ENCODE results near the gene CFAP77. TPM values are rescaled to one million over a fixed set of nuclear protein-coding genes. Genes with fewer than 3 reads are reported as not detected.

The CFAP77 gene
- total RNA-seq, 1 donor from 2014 or later: 0.36 TPM

GRCh38 chr9:132513416-132513815, 103.4 kb downstream of the CFAP77 start:
- DNase-seq (ENCODE audit: low read depth) (no peak), FAIRE-seq (no peak)
- Mint-ChIP-seq H3K27ac (ENCODE audit: unreplicated experiment) (no peak overlapping the region), H3K4me3 (ENCODE audit: unreplicated experiment) (no peak overlapping the region), H3K4me1 (ENCODE audit: low read depth, unreplicated experiment) (no peaks in the 10 kb centered on the region), H3K27me3 (ENCODE audit: low read depth, unreplicated experiment) (peaks cover 58% of the 10 kb centered on the region), H3K36me3 (ENCODE audit: low read depth, unreplicated experiment) (no peaks in the 10 kb centered on the region), H3K9me3 (ENCODE audit: unreplicated experiment) (no peaks in the 10 kb centered on the region)
- Histone ChIP-seq H3K36me3 (ENCODE audit: insufficient read depth, low read length) (no peaks in the 10 kb centered on the region), H4K20me1 (ENCODE audit: insufficient read depth, low read length) (no peaks in the 10 kb centered on the region), H3K9me3 (ENCODE audit: insufficient read depth, low read depth, low read length) (no peaks in the 10 kb centered on the region), H3K27ac (ENCODE audit: low read depth, low read length) (no peak overlapping the region), H3K4me2 (ENCODE audit: low read length) (no peak overlapping the region), H2AFZ (ENCODE audit: low read depth, low read length) (no peak overlapping the region), H3K4me3 (ENCODE audit: insufficient read depth, low read depth, low read length) (no peak overlapping the region), H3K9ac (ENCODE audit: low read length) (no peak overlapping the region), H3K4me1 (ENCODE audit: insufficient read depth, low read length) (no peaks in the 10 kb centered on the region), H3K27me3 (ENCODE audit: insufficient read depth, low read length) (peaks cover 13% of the 10 kb centered on the region), H3K79me2 (ENCODE audit: insufficient read depth, low read length) (no peaks in the 10 kb centered on the region)
- no peak for TF ChIP-seq EZH2 (IDR thresholded peaks at IDR 0.05; ENCODE audit: insufficient read depth, low read length)
- no peak for TF ChIP-seq CTCF (IDR thresholded peaks at IDR 0.05; ENCODE audit: insufficient read depth, low read depth, low read length)

GRCh38 chr9:132514011-132514744, 104.2 kb downstream of the CFAP77 start:
- Mint-ChIP-seq H3K4me3 (ENCODE audit: unreplicated experiment) (no peak overlapping the region), H3K27me3 (ENCODE audit: low read depth, unreplicated experiment) (peaks cover 59% of the 10 kb centered on the region), H3K36me3 (ENCODE audit: low read depth, unreplicated experiment) (no peaks in the 10 kb centered on the region), H3K9me3 (ENCODE audit: unreplicated experiment) (no peaks in the 10 kb centered on the region), H3K27ac (ENCODE audit: unreplicated experiment) (no peak overlapping the region), H3K4me1 (ENCODE audit: low read depth, unreplicated experiment) (no peaks in the 10 kb centered on the region)
- Histone ChIP-seq H3K79me2 (ENCODE audit: insufficient read depth, low read length) (no peaks in the 10 kb centered on the region), H3K9ac (ENCODE audit: low read length) (no peak overlapping the region), H2AFZ (ENCODE audit: low read depth, low read length) (no peak overlapping the region), H3K27ac (ENCODE audit: low read depth, low read length) (no peak overlapping the region), H3K4me3 (ENCODE audit: insufficient read depth, low read depth, low read length) (no peak overlapping the region), H4K20me1 (ENCODE audit: insufficient read depth, low read length) (no peaks in the 10 kb centered on the region), H3K4me2 (ENCODE audit: low read length) (no peak overlapping the region), H3K36me3 (ENCODE audit: insufficient read depth, low read length) (no peaks in the 10 kb centered on the region), H3K4me1 (ENCODE audit: insufficient read depth, low read length) (no peaks in the 10 kb centered on the region), H3K27me3 (ENCODE audit: insufficient read depth, low read length) (peaks cover 13% of the 10 kb centered on the region), H3K9me3 (ENCODE audit: insufficient read depth, low read depth, low read length) (no peaks in the 10 kb centered on the region)
- no peak for DNase-seq (ENCODE audit: low read depth)
- no peak for FAIRE-seq
- TF ChIP-seq CTCF (IDR thresholded peaks at IDR 0.05; ENCODE audit: insufficient read depth, low read depth, low read length) (no peak), EZH2 (IDR thresholded peaks at IDR 0.05; ENCODE audit: insufficient read depth, low read length) (no peak)

- no peak for DNase-seq (ENCODE audit: low read depth)
- H3K9me3 Mint-ChIP-seq (ENCODE audit: unreplicated experiment): no peaks in the 10 kb centered on the region
These were observed 104.8 kb downstream of the CFAP77 start for GRCh38 chr9:132514821-132515220.

More at GRCh38 chr9:132514821-132515220, 104.8 kb downstream of the CFAP77 start:
- no peak for FAIRE-seq
- H3K36me3 ChIP-seq (ENCODE audit: insufficient read depth, low read length): no peaks in the 10 kb centered on the region
- peaks cover 13% of the 10 kb centered on the region for H3K27me3 ChIP-seq (ENCODE audit: insufficient read depth, low read length)
- no peaks in the 10 kb centered on the region for H4K20me1 ChIP-seq (ENCODE audit: insufficient read depth, low read length)
- H3K79me2 ChIP-seq (ENCODE audit: insufficient read depth, low read length): no peaks in the 10 kb centered on the region
- Mint-ChIP-seq H3K27ac (ENCODE audit: unreplicated experiment) (no peak overlapping the region), H3K4me3 (ENCODE audit: unreplicated experiment) (no peak overlapping the region), H3K4me1 (ENCODE audit: low read depth, unreplicated experiment) (no peaks in the 10 kb centered on the region), H3K27me3 (ENCODE audit: low read depth, unreplicated experiment) (peaks cover 59% of the 10 kb centered on the region), H3K36me3 (ENCODE audit: low read depth, unreplicated experiment) (no peaks in the 10 kb centered on the region)
- TF ChIP-seq CTCF (IDR thresholded peaks at IDR 0.05; ENCODE audit: insufficient read depth, low read depth, low read length) (no peak), EZH2 (IDR thresholded peaks at IDR 0.05; ENCODE audit: insufficient read depth, low read length) (no peak)
- no peaks in the 10 kb centered on the region for H3K4me1 ChIP-seq (ENCODE audit: insufficient read depth, low read length)
- no peak overlapping the region for H2AFZ ChIP-seq (ENCODE audit: low read depth, low read length)
- no peak overlapping the region for H3K4me2 ChIP-seq (ENCODE audit: low read length)
- H3K9ac ChIP-seq (ENCODE audit: low read length): no peak overlapping the region
- no peak overlapping the region for H3K4me3 ChIP-seq (ENCODE audit: insufficient read depth, low read depth, low read length)
- no peak overlapping the region for H3K27ac ChIP-seq (ENCODE audit: low read depth, low read length)
- H3K9me3 ChIP-seq (ENCODE audit: insufficient read depth, low read depth, low read length): no peaks in the 10 kb centered on the region
